NCI-H2196 treated with DMSO at 0.1 percent for 48 hours (cell line): ENCODE measurements around the gene HSPG2.
"Not testable (repeated sequence)": the region's sequence is repeated elsewhere in the genome, so short reads cannot be mapped to it uniquely, and the experiment has no call there.

Experiments used
- DNase-seq: peaks from one replicate; lab custom pipeline; 2025; ENCODE audit not compliant: unreplicated experiment; lab: John Stamatoyannopoulos, UW

Gene HSPG2

DNA sequence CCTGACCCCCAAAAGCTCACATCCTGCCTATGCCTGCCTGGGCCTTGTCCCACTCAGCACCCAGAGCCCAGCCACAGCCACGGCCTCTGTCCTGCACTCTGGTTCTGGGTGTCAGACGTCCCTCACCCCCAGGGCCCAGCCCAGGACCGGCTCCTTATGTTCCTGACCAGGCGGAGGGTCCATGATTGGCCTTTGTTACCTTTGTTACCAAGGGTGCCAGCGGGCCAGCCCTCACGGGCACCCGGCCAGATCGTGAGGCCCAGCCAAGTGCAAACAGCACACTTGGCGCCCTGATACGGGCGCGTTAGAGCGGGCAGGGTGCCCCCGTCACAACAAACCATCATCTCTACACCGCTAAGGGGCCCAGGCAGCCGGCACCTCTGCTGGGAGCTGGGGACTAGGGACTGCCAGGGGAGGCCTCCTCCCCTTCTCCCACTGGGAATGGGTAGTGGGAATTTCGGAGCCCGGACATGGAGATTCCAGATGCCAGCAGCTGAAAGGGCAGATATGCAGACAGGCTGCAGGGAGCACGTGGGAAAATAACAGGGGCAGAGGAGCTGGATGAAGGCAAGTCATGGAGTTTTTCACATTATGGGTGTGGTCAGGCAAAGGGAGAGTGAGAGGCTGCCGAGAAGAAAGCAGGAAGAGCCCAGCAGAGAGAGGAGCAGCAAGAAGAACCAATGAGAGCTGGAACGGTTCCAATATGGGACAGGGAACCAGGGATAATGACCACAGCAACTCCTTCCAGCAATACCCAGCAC is 22.1 kb downstream of the HSPG2 start:
- peak; percentile 54 for DNase-seq

GRCh38 chr1:21914450-21914849 is 22.7 kb downstream of the HSPG2 start:
- peak; percentile 24 for DNase-seq

DNA sequence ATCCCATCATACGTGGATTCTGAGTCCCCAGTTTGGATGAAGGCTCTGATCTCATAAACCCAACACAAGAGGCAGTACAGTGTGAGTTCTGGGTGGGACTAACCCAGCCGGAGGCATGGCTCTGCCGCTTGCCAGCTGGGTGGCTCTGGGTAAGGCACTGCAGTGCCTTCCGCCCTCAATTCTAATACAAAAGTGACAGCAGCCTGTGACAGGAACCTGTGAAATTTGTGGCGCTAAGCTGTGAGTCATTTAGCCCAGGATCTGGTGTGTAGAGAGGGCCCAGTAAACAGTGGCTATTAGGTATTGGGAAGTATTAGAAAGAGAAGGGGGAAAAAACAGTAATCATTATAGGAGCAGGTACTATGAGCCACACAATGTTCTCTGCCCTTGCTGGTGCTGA is 23.3 kb downstream of the HSPG2 start:
- no peak for DNase-seq

- no peak for DNase-seq
Measured at GRCh38 chr1:21913258-21913657, 23.9 kb downstream of the HSPG2 start.

GRCh38 chr1:21912038-21912758 is 24.9 kb downstream of the HSPG2 start:
- no peak for DNase-seq

GRCh38 chr1:21911205-21912001 is 25.7 kb downstream of the HSPG2 start:
- DNase-seq = no peak

DNA sequence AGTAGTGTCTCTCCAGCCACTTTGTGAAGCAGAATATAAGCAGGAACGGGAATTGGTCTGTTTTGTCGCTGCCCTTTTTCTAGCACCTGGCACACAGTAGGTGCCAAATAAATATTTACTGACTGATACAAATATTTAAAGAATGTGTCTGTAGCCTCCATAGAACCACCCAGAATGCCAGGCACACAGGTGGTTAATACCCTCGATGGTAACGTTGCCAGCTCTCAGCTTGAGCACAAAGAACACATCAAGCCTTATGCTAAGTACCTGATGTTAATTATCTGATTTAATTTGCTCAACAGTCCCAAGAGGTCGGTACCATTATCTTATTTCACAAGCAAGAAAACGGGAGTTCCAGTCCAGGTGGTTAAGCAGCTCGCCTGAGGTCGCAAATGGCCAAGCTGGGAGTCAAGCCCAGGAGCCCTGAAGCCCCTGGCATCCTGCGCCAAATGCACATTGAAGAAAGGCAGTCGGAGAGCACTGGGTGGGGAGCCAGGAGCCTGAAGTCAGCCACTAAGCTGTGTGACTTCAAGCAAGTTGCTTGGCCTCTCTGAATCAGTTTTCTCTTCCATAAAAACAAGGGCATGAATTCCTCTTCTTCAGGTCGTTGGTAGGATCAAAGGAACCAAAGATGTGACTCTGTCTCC is 26.4 kb downstream of the HSPG2 start:
- no peak for DNase-seq

GRCh38 chr1:21909787-21910503 is 27.2 kb downstream of the HSPG2 start:
- DNase-seq = no peak

DNA sequence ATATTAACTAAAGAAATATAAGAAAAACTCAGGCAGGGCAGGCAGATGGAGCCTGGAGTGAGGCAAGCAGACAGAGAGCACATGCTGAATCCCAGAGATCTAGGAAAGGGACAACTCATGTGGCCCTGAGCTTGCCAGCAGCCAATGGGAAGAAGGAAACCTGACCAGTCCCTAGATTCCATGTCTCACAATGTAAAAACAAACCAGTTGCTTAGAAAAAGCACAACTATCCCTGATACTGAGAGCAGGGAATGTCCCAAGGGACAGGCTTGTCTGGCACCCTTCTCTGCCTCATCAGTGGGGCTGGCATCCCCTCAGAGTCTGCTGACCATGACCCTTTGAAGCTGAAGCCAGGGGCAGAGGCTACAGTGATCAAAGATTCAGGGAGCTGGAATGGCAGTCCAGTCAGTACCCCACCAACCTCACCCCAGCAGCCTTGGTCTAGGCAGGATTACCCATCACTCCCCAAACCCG is 27.8 kb downstream of the HSPG2 start:
- no peak for DNase-seq

GRCh38 chr1:21907737-21908534 is 29.2 kb downstream of the HSPG2 start:
- DNase-seq = not testable (repeated sequence)

DNA sequence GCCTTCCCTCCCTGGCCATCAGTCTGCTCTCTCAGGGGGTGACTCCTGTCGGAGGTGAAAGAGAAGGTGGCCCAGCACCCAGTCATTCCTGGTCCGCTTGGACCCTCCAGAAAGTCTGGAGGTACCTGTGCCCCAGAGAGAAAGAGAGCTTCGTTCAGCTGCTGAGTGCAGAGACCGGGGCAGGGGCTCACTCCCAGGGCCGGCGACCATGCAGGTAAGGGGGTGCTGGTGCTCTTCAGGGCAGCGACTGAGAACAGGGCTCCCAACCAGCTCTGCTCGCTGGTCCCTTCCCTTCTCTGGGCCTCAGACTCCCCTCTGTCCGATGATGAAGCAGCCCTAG is 30.1 kb downstream of the HSPG2 start:
- no peak for DNase-seq

DNA sequence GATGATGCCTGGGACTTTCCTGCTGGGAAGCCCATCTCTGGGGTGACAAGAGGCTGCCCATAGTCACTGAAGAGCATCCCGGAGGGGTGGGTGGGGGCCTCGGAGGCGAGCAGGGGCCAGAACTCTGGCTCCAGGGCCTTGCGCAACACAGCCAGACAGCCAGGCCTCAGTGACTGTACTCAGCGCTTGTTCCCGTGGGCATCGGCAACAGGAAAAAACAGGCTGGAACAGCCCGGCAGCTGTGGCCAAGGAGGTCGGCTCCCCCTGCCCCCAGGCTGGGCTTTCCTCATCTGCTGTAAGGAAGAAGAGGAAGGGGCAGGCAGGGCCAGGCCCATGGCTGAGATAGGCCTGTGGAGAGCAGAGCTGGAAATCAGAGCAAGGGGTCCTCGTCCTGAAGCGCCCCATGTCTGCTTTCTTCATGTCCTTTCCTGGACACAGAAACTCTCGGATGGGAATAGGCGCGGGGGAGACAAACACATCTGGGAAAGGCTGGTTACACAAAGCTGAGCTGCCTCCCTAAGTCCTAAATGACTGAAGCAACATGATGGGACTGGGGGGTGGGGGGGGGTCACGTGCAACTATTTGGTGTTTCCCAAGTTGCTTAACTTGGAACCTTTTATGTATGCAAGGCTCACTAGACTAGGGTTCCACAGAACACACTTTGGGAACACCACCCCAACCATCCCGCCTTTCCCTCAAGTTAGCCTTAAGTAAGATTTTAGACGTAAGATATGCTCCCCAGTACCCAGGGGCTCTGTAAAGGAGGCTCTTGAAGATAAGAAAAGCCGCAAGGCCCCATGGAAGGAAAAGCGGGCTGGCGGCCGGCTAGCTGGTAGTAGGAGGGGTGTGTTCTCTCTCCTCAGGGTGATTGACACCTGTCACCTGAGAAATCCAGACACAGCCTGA is 30.7 kb downstream of the HSPG2 start:
- DNase-seq = no peak

GRCh38 chr1:21904704-21905520 is 32.2 kb downstream of the HSPG2 start:
- DNase-seq = peak; percentile 41

GRCh38 chr1:21904454-21904703 is 32.7 kb downstream of the HSPG2 start:
- DNase-seq = no peak

DNA sequence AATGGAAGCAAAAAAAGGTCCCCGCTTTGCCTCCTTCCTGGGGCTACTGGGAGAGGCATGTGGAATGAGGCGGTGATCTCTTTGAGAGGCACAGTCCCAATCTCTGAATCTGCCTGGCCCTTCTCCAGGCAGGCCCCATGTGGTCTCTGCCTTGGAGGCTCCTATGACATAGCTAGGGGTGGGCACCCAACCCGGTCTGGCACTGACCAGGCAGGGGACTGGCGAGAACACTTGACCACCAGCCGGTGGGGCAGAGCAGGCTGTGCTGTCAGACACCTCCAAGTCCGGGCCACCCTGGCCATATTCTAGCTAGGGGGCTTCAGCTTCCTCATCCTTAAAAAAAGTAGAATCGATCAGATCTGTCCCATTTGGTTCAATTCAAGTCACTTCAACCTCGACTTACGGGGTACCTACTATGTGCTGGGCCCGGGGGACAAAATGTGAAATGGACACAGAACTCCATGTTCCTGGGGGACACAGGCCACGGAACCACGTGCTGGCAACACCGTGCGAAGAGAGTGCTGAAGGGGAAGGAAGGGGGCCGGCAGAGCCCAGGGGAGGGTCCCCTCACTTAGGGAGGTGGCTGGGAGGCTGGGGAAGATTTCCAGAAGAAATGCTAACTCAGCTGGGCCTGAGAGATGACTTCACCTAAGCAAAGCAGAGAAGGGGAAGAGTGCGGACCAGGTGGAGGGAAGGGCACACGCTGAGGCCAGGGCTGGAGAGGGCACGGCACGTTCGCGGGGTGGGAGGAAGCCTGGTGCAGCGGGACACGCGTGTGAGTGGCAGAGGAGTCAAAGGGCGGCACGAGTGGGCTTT is 33.3 kb downstream of the HSPG2 start:
- DNase-seq = no peak

DNA sequence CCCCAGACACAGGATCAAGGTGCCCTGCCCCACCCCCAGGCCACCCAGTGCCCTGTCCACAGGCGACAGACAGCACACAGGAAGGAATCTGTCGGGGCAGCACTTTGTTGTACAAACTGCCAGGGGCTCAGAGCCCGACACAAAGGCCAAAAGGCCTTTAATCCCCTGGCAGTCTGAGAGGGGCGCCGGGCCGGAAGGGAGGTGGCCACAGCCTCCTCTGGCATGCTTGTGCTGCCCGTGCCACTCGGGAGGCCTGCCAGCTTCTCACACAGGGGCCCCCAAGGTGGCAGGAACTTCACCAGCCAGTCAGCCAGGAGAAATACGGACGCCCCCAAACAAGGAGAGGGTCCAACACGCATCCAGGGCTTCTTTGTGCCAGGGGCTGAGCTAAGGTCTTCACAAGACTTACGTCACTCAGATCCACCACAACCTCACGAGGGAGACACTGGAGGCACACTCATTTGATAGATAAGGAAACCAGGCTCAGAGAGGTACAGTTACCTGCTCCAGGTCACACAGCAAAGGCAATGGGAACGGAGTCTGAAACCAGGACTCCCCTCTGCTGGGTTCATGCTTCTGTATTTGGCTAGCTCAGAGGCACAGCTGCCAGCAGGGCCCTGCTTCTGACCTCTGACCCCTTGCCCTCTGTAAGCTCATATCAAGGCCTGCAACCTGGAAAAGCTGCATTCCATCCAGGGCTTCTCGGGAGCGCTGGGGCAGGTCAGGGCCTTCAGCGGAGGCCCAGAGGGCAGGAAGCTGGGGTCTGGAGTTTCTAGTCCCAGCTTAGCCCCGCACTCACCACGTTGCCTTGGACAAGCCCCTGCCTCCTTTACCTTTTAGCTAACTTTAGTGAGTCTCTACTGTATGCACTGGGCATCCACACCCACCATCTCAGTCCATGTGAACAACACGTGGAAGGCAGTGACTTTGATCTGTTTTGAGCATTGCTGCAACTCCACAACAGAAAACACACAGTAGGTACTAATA is 34.8 kb downstream of the HSPG2 start:
- DNase-seq = no peak
